ENCODE data around the gene CAMTA1. TPM values are rescaled to one million over a fixed set of nuclear protein-coding genes. Genes with fewer than 3 reads are reported as not detected.

CAMTA1 gene
- total RNA-seq, 1 donor from 2014 or later = 47.9 TPM

- intact Hi-C loops (cut with DNase I) = no loop called here
- Histone ChIP-seq H3K9me3 (no peaks in the 10 kb centered on the region), H3K4me1 (no peaks in the 10 kb centered on the region), H3K36me3 (no peaks in the 10 kb centered on the region), H3K4me3 (no peak overlapping the region), H3K27me3 (ENCODE audit: low read depth) (peaks cover 6% of the 10 kb centered on the region), H3K27ac (no peak overlapping the region)
- ATAC-seq = no peak
- TF ChIP-seq CTCF (IDR thresholded peaks at IDR 0.05) = no peak
- no peak for DNase-seq
These were observed 234.3 kb downstream of the CAMTA1 start for GRCh38 chr1:7019510-7019909.

GRCh38 chr1:7022058-7022457 is 236.8 kb downstream of the CAMTA1 start:
- DNase-seq (no peak), ATAC-seq (no peak)
- H3K4me1 ChIP-seq = no peaks in the 10 kb centered on the region
- H3K9me3 ChIP-seq = no peaks in the 10 kb centered on the region
- peaks cover 6% of the 10 kb centered on the region for H3K27me3 ChIP-seq (ENCODE audit: low read depth)
- H3K4me3 ChIP-seq = no peak overlapping the region
- H3K27ac ChIP-seq = no peak overlapping the region
- TF ChIP-seq CTCF (IDR thresholded peaks at IDR 0.05) = no peak
- intact Hi-C loops (cut with DNase I) = no loop called here
- no peaks in the 10 kb centered on the region for H3K36me3 ChIP-seq

GRCh38 chr1:7025013-7025412 is 239.8 kb downstream of the CAMTA1 start:
- H3K36me3 ChIP-seq = no peaks in the 10 kb centered on the region
- ATAC-seq (no peak), DNase-seq (no peak)
- H3K27ac ChIP-seq = no peak overlapping the region
- H3K4me1 ChIP-seq = no peaks in the 10 kb centered on the region
- intact Hi-C loops (cut with DNase I) = no loop called here
- H3K27me3 ChIP-seq (ENCODE audit: low read depth) = peaks cover 6% of the 10 kb centered on the region
- no peaks in the 10 kb centered on the region for H3K9me3 ChIP-seq
- no peak overlapping the region for H3K4me3 ChIP-seq
- TF ChIP-seq CTCF (IDR thresholded peaks at IDR 0.05) = no peak

- H3K27ac ChIP-seq = no peak overlapping the region
- peaks cover 6% of the 10 kb centered on the region for H3K27me3 ChIP-seq (ENCODE audit: low read depth)
- ATAC-seq = no peak
- TF ChIP-seq CTCF (IDR thresholded peaks at IDR 0.05) = no peak
- H3K9me3 ChIP-seq = no peaks in the 10 kb centered on the region
- H3K4me1 ChIP-seq = no peaks in the 10 kb centered on the region
- no peaks in the 10 kb centered on the region for H3K36me3 ChIP-seq
- DNase-seq = no peak
- intact Hi-C loops (cut with DNase I) = no loop called here
- H3K4me3 ChIP-seq = no peak overlapping the region
These were observed 240.9 kb downstream of the CAMTA1 start for GRCh38 chr1:7026169-7026568.

GRCh38 chr1:7032992-7033391 is 247.7 kb downstream of the CAMTA1 start:
- no peak for TF ChIP-seq CTCF (IDR thresholded peaks at IDR 0.05)
- Histone ChIP-seq H3K9me3 (no peaks in the 10 kb centered on the region), H3K4me3 (no peak overlapping the region), H3K4me1 (no peaks in the 10 kb centered on the region), H3K27me3 (ENCODE audit: low read depth) (no peaks in the 10 kb centered on the region), H3K27ac (no peak overlapping the region), H3K36me3 (no peaks in the 10 kb centered on the region)
- DNase-seq (no peak), ATAC-seq (no peak)
- intact Hi-C loops (cut with DNase I) = no loop called here

GRCh38 chr1:7036386-7036785 is 251.1 kb downstream of the CAMTA1 start:
- no peak overlapping the region for H3K4me3 ChIP-seq
- intact Hi-C loops (cut with DNase I) = no loop called here
- H3K27me3 ChIP-seq (ENCODE audit: low read depth) = peaks cover 12% of the 10 kb centered on the region
- no peak for DNase-seq
- no peaks in the 10 kb centered on the region for H3K4me1 ChIP-seq
- no peak for TF ChIP-seq CTCF (IDR thresholded peaks at IDR 0.05)
- no peak overlapping the region for H3K27ac ChIP-seq
- no peak for ATAC-seq
- no peaks in the 10 kb centered on the region for H3K9me3 ChIP-seq
- no peaks in the 10 kb centered on the region for H3K36me3 ChIP-seq

All from lower lobe of right lung (tissue), 2 donors.